SW 1271 (cell line): ENCODE results near the gene C20orf173.

Experiments
- DNase-seq, 2 experiments: peaks; one replicate each; lab custom pipeline; 2025; lab: John Stamatoyannopoulos, UW

The C20orf173 gene

GRCh38 chr20:35506872-35507638 lies 22.4 kb downstream of the C20orf173 start:
- DNase-seq = no peak

GRCh38 chr20:35506179-35506578 lies 23.3 kb downstream of the C20orf173 start:
- DNase-seq = no peak

GRCh38 chr20:35504751-35505150 lies 24.7 kb downstream of the C20orf173 start:
- no peak for DNase-seq

- DNase-seq = no peak
Measured at GRCh38 chr20:35503841-35504561, 25.5 kb downstream of the C20orf173 start.

- DNase-seq = no peak
Measured at GRCh38 chr20:35503281-35503680, 26.2 kb downstream of the C20orf173 start.

- no peak for DNase-seq
Measured at GRCh38 chr20:35502352-35502751, 27.1 kb downstream of the C20orf173 start.

- no peak for DNase-seq
Measured at GRCh38 chr20:35499271-35499670, 30.2 kb downstream of the C20orf173 start.

- no peak for DNase-seq
Measured at GRCh38 chr20:35497780-35498189, 31.7 kb downstream of the C20orf173 start.

- no peak for DNase-seq
Measured at GRCh38 chr20:35497320-35497719, 32.1 kb downstream of the C20orf173 start.

GRCh38 chr20:35496481-35496880 lies 33.0 kb downstream of the C20orf173 start:
- no peak for DNase-seq

- no peak for DNase-seq
Measured at GRCh38 chr20:35492352-35492751, 37.1 kb downstream of the C20orf173 start.

GRCh38 chr20:35491823-35492222 lies 37.6 kb downstream of the C20orf173 start:
- DNase-seq = no peak

- no peak for DNase-seq
Measured at GRCh38 chr20:35490736-35491181, 38.7 kb downstream of the C20orf173 start.

GRCh38 chr20:35489717-35490116 lies 39.7 kb downstream of the C20orf173 start:
- no peak for DNase-seq

- no peak for DNase-seq
Measured at GRCh38 chr20:35487479-35487878, 42.0 kb downstream of the C20orf173 start.

- no peak for DNase-seq
Measured at GRCh38 chr20:35479798-35480197, 49.7 kb downstream of the C20orf173 start.

- DNase-seq = no peak
Measured at GRCh38 chr20:35478804-35479472, 50.5 kb downstream of the C20orf173 start.
